ENCODE measurements around the gene OGFR.

OGFR gene
- 62.9 to 107 (median 101) reads per million in 3 experiments for total RNA-seq

- peak; percentile 67 for DNase-seq
Measured at GRCh38 chr20:62804627-62805154, at the start of gene OGFR. Gene OGFR (plus strand): TSS chr20:62804835. CDS start chr20:62804860, 25 bp downstream.

- DNase-seq: no peak
Measured at GRCh38 chr20:62754991-62755356, 49.7 kb upstream of the OGFR start.

GRCh38 chr20:62755817-62756724 lies 48.6 kb upstream of the OGFR start:
- DNase-seq: no peak

- no peak for DNase-seq
Measured at GRCh38 chr20:62758226-62758912, 46.3 kb upstream of the OGFR start.

- DNase-seq: no peak
Measured at GRCh38 chr20:62759981-62760431, 44.6 kb upstream of the OGFR start.

- DNase-seq: no peak
Measured at GRCh38 chr20:62760471-62760855, 44.2 kb upstream of the OGFR start.

GRCh38 chr20:62760856-62761758 lies 43.5 kb upstream of the OGFR start:
- DNase-seq: no peak

- no peak for DNase-seq
Measured at GRCh38 chr20:62761759-62762131, 42.9 kb upstream of the OGFR start.

GRCh38 chr20:62762376-62762775 lies 42.3 kb upstream of the OGFR start:
- no peak for DNase-seq

- DNase-seq: no peak
Measured at GRCh38 chr20:62762801-62763368, 41.8 kb upstream of the OGFR start.

- no peak for DNase-seq
Measured at GRCh38 chr20:62763404-62763803, 41.2 kb upstream of the OGFR start.

- no peak for DNase-seq
Measured at GRCh38 chr20:62764156-62764935, 40.3 kb upstream of the OGFR start.

- no peak for DNase-seq
Measured at GRCh38 chr20:62765021-62765420, 39.6 kb upstream of the OGFR start.

GRCh38 chr20:62765432-62766070 lies 39.1 kb upstream of the OGFR start:
- DNase-seq: no peak

- no peak for DNase-seq
Measured at GRCh38 chr20:62766071-62766450, 38.6 kb upstream of the OGFR start.

GRCh38 chr20:62766716-62767115 lies 37.9 kb upstream of the OGFR start:
- DNase-seq: no peak

GRCh38 chr20:62768234-62768546 lies 36.4 kb upstream of the OGFR start:
- no peak for DNase-seq

GRCh38 chr20:62768551-62769287 lies 35.9 kb upstream of the OGFR start:
- DNase-seq: no peak

- no peak for DNase-seq
Measured at GRCh38 chr20:62769346-62770071, 35.1 kb upstream of the OGFR start.
